Activated CD8-positive, alpha-beta T cell treated with anti-CD3 and anti-CD28 coated beads for 36 hours (primary cell): ENCODE results near the gene LRRC8A. TPM values are rescaled to one million over a fixed set of nuclear protein-coding genes. Genes with fewer than 3 reads are reported as not detected.

ENCODE experiments used
- ATAC-seq: fragments of 200-7000 bp; cut with Tn5 transposase; one replicate; pipeline ENCODE4 v1.10.0; 2021; ENCODE audit warnings: mild to moderate bottlenecking, moderate library complexity
- CTCF ChIA-PET: fragments of 350-600 bp; sonication (Branson Sonifier 250); formaldehyde crosslinking; loops from one replicate; lab custom pipeline; 2021; ENCODE audit warnings: antibody characterized with exemption; lab: Charles Lee
- POLR2A ChIA-PET: fragments of 350-600 bp; sonication (Branson Sonifier 250); formaldehyde crosslinking; loops from one replicate; lab custom pipeline; 2021; ENCODE audit warnings: antibody characterized with exemption; lab: Charles Lee
- DNase-seq: peaks from one replicate; pipeline ENCODE4 v3.0.0-alpha.2; 2020
- H3K27ac Mint-ChIP-seq: one replicate; pipeline ENCODE4 v1.8.0; 2021; ENCODE audit warnings: mild to moderate bottlenecking, mixed read lengths
- H3K27me3 Mint-ChIP-seq: one replicate; pipeline ENCODE4 v1.8.0; 2021; ENCODE audit warnings: mixed read lengths
- H3K36me3 Mint-ChIP-seq: one replicate; pipeline ENCODE4 v1.8.0; 2021; ENCODE audit warnings: low read depth, mixed read lengths
- H3K4me1 Mint-ChIP-seq: one replicate; pipeline ENCODE4 v1.8.0; 2021; ENCODE audit warnings: low read depth, mixed read lengths
- H3K4me3 Mint-ChIP-seq: one replicate; pipeline ENCODE4 v1.8.0; 2021; ENCODE audit warnings: mild to moderate bottlenecking, moderate library complexity, mixed read lengths
- H3K9me3 Mint-ChIP-seq: one replicate; pipeline ENCODE4 v1.8.0; 2021; ENCODE audit warnings: mixed read lengths
- CTCF ChIP-seq: fragments of 200-600 bp; IDR thresholded peaks from one replicate; pipeline ENCODE4 v1.8.0; 2022; ENCODE audit warnings: antibody characterized with exemption, mild to moderate bottlenecking
- intact Hi-C: fragments of 100-400 bp; cut with micrococcal nuclease; formaldehyde crosslinking; loops from one replicate; pipeline ENCODE4 v1.10.0; 2022
- total RNA-seq, 2 experiments: library from RNA; stranded (reverse); gene quantifications; one replicate each; pipeline ENCODE4 v1.2.3, GENCODE V29; 2021

The LRRC8A gene
- total RNA-seq, 2 experiments from 2014 or later: 15.1 to 16.2 TPM

- TF ChIP-seq CTCF: no peak
- ATAC-seq (no peak), DNase-seq (no peak)
- H3K4me1 Mint-ChIP-seq: peaks cover 67% of the 10 kb centered on the region
- ChIA-PET CTCF (interaction anchor here (1.1 kb wide), 2 partner anchors 13 to 33 kb away, joined by 3 read pairs; no protein-coding TSS in a partner anchor), POLR2A (interaction anchor here (1.3 kb wide), 1 partner anchor 14 kb away, joined by 6 read pairs; the partner anchor contains the start of gene KYAT1)
- no peak overlapping the region for H3K4me3 Mint-ChIP-seq
- intact Hi-C loops: no loop called here
- H3K27ac Mint-ChIP-seq: peak overlapping the region; percentile 36
- H3K36me3 Mint-ChIP-seq: peaks cover 21% of the 10 kb centered on the region
- no peaks in the 10 kb centered on the region for H3K9me3 Mint-ChIP-seq
- H3K27me3 Mint-ChIP-seq: no peaks in the 10 kb centered on the region
These were observed 13.6 kb downstream of the LRRC8A start for GRCh38 chr9:128895556-128895955.

GRCh38 chr9:128898382-128898781 lies 16.4 kb downstream of the LRRC8A start:
- CTCF ChIA-PET: interaction anchor here (1.2 to 1.6 kb wide), 2 partner anchors 29 to 30 kb away, joined by 3 to 5 read pairs; no protein-coding TSS in a partner anchor
- ATAC-seq (no peak), DNase-seq (no peak)
- POLR2A ChIA-PET: interaction anchor here (0.5 to 1.0 kb wide), 2 partner anchors 16 to 208 kb away, joined by 3 to 4 read pairs; partner anchors contain the start of genes KYAT1 and LRRC8A
- Mint-ChIP-seq H3K27me3 (no peaks in the 10 kb centered on the region), H3K36me3 (peaks cover 18% of the 10 kb centered on the region), H3K4me3 (no peak overlapping the region), H3K9me3 (no peaks in the 10 kb centered on the region), H3K4me1 (peaks cover 77% of the 10 kb centered on the region), H3K27ac (peak overlapping the region; percentile 80)
- intact Hi-C loops: no loop called here
- TF ChIP-seq CTCF: no peak

GRCh38 chr9:128898845-128899565 lies 17.1 kb downstream of the LRRC8A start:
- H3K4me3 Mint-ChIP-seq: peak overlapping the region; percentile 28
- no peak for DNase-seq
- no peak for TF ChIP-seq CTCF
- H3K27ac Mint-ChIP-seq: peak overlapping the region; percentile 89
- ATAC-seq: no peak
- CTCF ChIA-PET: no interaction called here
- H3K9me3 Mint-ChIP-seq: no peaks in the 10 kb centered on the region
- H3K4me1 Mint-ChIP-seq: peaks cover 78% of the 10 kb centered on the region
- H3K27me3 Mint-ChIP-seq: no peaks in the 10 kb centered on the region
- intact Hi-C loops: no loop called here
- H3K36me3 Mint-ChIP-seq: peaks cover 16% of the 10 kb centered on the region
- POLR2A ChIA-PET: interaction anchor here (0.5 to 1.0 kb wide), 2 partner anchors 17 to 208 kb away, joined by 3 to 4 read pairs; partner anchors contain the start of genes KYAT1 and LRRC8A

- CTCF ChIA-PET: interaction anchor here (1.2 to 1.9 kb wide), 2 partner anchors 29 to 36 kb away, joined by 4 to 7 read pairs; no protein-coding TSS in a partner anchor
- DNase-seq (peak; percentile 39), ATAC-seq (peak; percentile 41)
- intact Hi-C loops: no loop called here
- Mint-ChIP-seq H3K36me3 (peaks cover 15% of the 10 kb centered on the region), H3K4me1 (peaks cover 77% of the 10 kb centered on the region), H3K27me3 (no peaks in the 10 kb centered on the region), H3K9me3 (no peaks in the 10 kb centered on the region), H3K4me3 (peak overlapping the region; percentile 28), H3K27ac (peak overlapping the region; percentile 89)
- POLR2A ChIA-PET: no interaction called here
- TF ChIP-seq CTCF: no peak
These were observed 17.8 kb downstream of the LRRC8A start for GRCh38 chr9:128899566-128900322.
